ENCODE measurements around the gene UBALD1. TPM values are rescaled to one million over a fixed set of nuclear protein-coding genes. Genes with fewer than 3 reads are reported as not detected.

UBALD1 gene
- total and polyA plus RNA-seq, 2 donors (not counting 3 experiments of a cell fraction or from before 2014, with no cell fraction given): 24.8 to 41.6 TPM

- FAIRE-seq (no peak), DNase-seq (ENCODE audit: low read depth, low spot score) (no peak)
- TF ChIP-seq POLR2AphosphoS5 (IDR thresholded peaks at IDR 0.05; ENCODE audit: insufficient read depth, low read depth, low read length) (no peak), MAX (IDR thresholded peaks at IDR 0.05; ENCODE audit: insufficient read depth, insufficient read length) (no peak), EZH2 (IDR thresholded peaks at IDR 0.05; ENCODE audit: borderline replicate concordance, low read depth, low read length, severe bottlenecking) (no peak), CTCF (IDR thresholded peaks at IDR 0.05; ENCODE audit: extremely low read depth in 1 of 2, insufficient read depth in 1 of 2, low read depth in 1 of 2, low read length in 2 of 2) (no peak), FOS (IDR thresholded peaks at IDR 0.05; ENCODE audit: borderline replicate concordance, insufficient read depth, low read length) (no peak), POLR2A (IDR thresholded peaks at IDR 0.05; ENCODE audit: low read depth, low read length) (no peak), JUN (IDR thresholded peaks at IDR 0.05; ENCODE audit: borderline replicate concordance, insufficient read depth, insufficient read length, low read depth) (no peak), MYC (IDR thresholded peaks at IDR 0.05; ENCODE audit: low read depth, low read length) (no peak), GATA2 (IDR thresholded peaks at IDR 0.05; ENCODE audit: insufficient read depth, insufficient read length, low read depth, low read length) (no peak)
- ChIA-PET POLR2A (no interaction called here), CTCF (interaction anchor here (1.5 to 2.1 kb wide), 2 partner anchors 13 to 24 kb away, joined by 4 to 14 read pairs; no protein-coding TSS in a partner anchor)
- Histone ChIP-seq H4K20me1 (replicated peaks; ENCODE audit: control insufficient read depth, extremely low read depth, insufficient read depth, low read length) (no peaks in the 10 kb centered on the region), H3K4me2 (ENCODE audit: insufficient read depth, low read length) (no peak overlapping the region), H3K27ac (ENCODE audit: insufficient read depth, low read depth, low read length) (no peak overlapping the region), H2AFZ (ENCODE audit: low read depth, low read length) (no peak overlapping the region), H3K27me3 (ENCODE audit: control insufficient read depth in 2 of 2, insufficient read depth in 2 of 2, low read length in 2 of 2) (peaks cover 2 to 3% of the 10 kb centered on the region in 2 experiments), H3K4me1 (ENCODE audit: control insufficient read depth, extremely low read depth, insufficient read depth, low read length) (no peaks in the 10 kb centered on the region), H3K4me3 (replicated peaks in 1 of 3; ENCODE audit: insufficient read depth in 1 of 3, low read depth in 1 of 3, low read length in 3 of 3) (no peak overlapping the region), H3K36me3 (ENCODE audit: control insufficient read depth in 2 of 2, extremely low read depth in 1 of 2, insufficient read depth in 2 of 2, low read length in 2 of 2) (no peaks in the 10 kb centered on the region), H3K9me1 (replicated peaks; ENCODE audit: control insufficient read depth, extremely low read depth, insufficient read depth, low read length) (no peaks in the 10 kb centered on the region), H3K9ac (replicated peaks; ENCODE audit: extremely low read depth, insufficient read depth, low read length) (no peak overlapping the region), H3K9me3 (replicated peaks; ENCODE audit: control insufficient read depth, insufficient read depth, low read length) (no peaks in the 10 kb centered on the region), H3K79me2 (ENCODE audit: control insufficient read depth, insufficient read depth, low read length) (no peaks in the 10 kb centered on the region)
- BruUV-seq (replicated peaks): no TSS peak
- intact Hi-C loops (cut with micrococcal nuclease) (no loop called here), dilution Hi-C loops (cut with MboI; ENCODE audit: extremely low pct_ligation_motif_present, low sequenced_read_pairs) (no loop called here)
These were observed 42.0 kb downstream of the UBALD1 start for GRCh38 chr16:4572715-4573114.
